H9 (cell line): ENCODE results near the gene DKKL1. TPM values are rescaled to one million over a fixed set of nuclear protein-coding genes. Genes with fewer than 3 reads are reported as not detected.
A peak's percentile ranks its signal among the peaks of the same experiment; 100 is the strongest.

Experiments
- DNase-seq: peaks from one replicate; pipeline ENCODE4 v3.0.0-alpha.2; 2017
- H2AFZ ChIP-seq: one replicate; pipeline ENCODE4 v1.6.1; 2013; ENCODE audit warnings: mild to moderate bottlenecking, low read length, control low read depth, moderate library complexity
- H2AK5ac ChIP-seq: 2 replicates; pipeline ENCODE4 v1.6.1; 2013; ENCODE audit warnings: low read length, control low read depth, mixed read lengths; ENCODE audit not compliant: insufficient read length
- H2BK120ac ChIP-seq: one replicate; pipeline ENCODE4 v1.6.1; 2013; ENCODE audit warnings: low read depth, mild to moderate bottlenecking, low read length, control low read depth, inconsistent platforms; ENCODE audit not compliant: poor library complexity, severe bottlenecking
- H2BK12ac ChIP-seq: 2 replicates; pipeline ENCODE4 v1.6.1; 2013; ENCODE audit warnings: low read length, control low read depth, mixed read lengths, low read depth; ENCODE audit not compliant: insufficient read length
- H2BK15ac ChIP-seq: 2 replicates; pipeline ENCODE4 v1.6.1; 2013; ENCODE audit warnings: low read depth, low read length, control low read depth
- H2BK20ac ChIP-seq: one replicate; pipeline ENCODE4 v1.6.1; 2013; ENCODE audit warnings: low read depth, mild to moderate bottlenecking, low read length, control low read depth, inconsistent platforms; ENCODE audit not compliant: poor library complexity, severe bottlenecking
- H2BK5ac ChIP-seq: 2 replicates; pipeline ENCODE4 v1.6.1; 2013; ENCODE audit warnings: low read length, control low read depth, mixed read lengths; ENCODE audit not compliant: insufficient read length
- H3K14ac ChIP-seq: 2 replicates; pipeline ENCODE4 v1.6.1; 2013; ENCODE audit warnings: low read length, control low read depth; ENCODE audit not compliant: insufficient read depth
- H3K18ac ChIP-seq: 2 replicates; pipeline ENCODE4 v1.6.1; 2013; ENCODE audit warnings: low read depth, mild to moderate bottlenecking, mixed read lengths, low read length, control low read depth; ENCODE audit not compliant: insufficient read length
- H3K23ac ChIP-seq: 2 replicates; pipeline ENCODE4 v1.6.1; 2013; ENCODE audit warnings: low read length, control low read depth, mixed read lengths, low read depth; ENCODE audit not compliant: insufficient read length
- H3K23me2 ChIP-seq: 2 replicates; pipeline ENCODE4 v1.6.1; 2013; ENCODE audit warnings: low read depth, mild to moderate bottlenecking, mixed read lengths, low read length, control low read depth; ENCODE audit not compliant: insufficient read length, poor library complexity, severe bottlenecking
- H3K27ac ChIP-seq: 2 replicates; pipeline ENCODE4 v1.5.1; 2013; ENCODE audit warnings: low read length, control low read depth, mixed read lengths, low read depth; ENCODE audit not compliant: insufficient read length
- H3K27me3 ChIP-seq: 2 replicates; pipeline ENCODE4 v1.6.1; 2013; ENCODE audit warnings: low read length, control low read depth, inconsistent platforms; ENCODE audit not compliant: insufficient read depth
- H3K4ac ChIP-seq: 2 replicates; pipeline ENCODE4 v1.6.1; 2013; ENCODE audit warnings: low read depth, mild to moderate bottlenecking, control low read depth, inconsistent platforms, low read length, moderate library complexity
- H3K4me1 ChIP-seq: 2 replicates; pipeline ENCODE4 v1.6.1; 2013; ENCODE audit warnings: low read length, control low read depth, inconsistent platforms; ENCODE audit not compliant: insufficient read depth
- H3K4me2 ChIP-seq: 2 replicates; pipeline ENCODE4 v1.6.1; 2013; ENCODE audit warnings: low read length, control low read depth, mixed read lengths; ENCODE audit not compliant: insufficient read length, insufficient read depth
- H3K56ac ChIP-seq: 2 replicates; pipeline ENCODE4 v1.6.1; 2013; ENCODE audit warnings: low read depth, mild to moderate bottlenecking, mixed read lengths, low read length, control low read depth; ENCODE audit not compliant: insufficient read length
- H3K79me1 ChIP-seq: 2 replicates; pipeline ENCODE4 v1.6.1; 2013; ENCODE audit warnings: low read depth, mild to moderate bottlenecking, moderate library complexity, low read length, control low read depth, inconsistent platforms; ENCODE audit not compliant: insufficient read depth, poor library complexity, severe bottlenecking
- H3K79me2 ChIP-seq: 2 replicates; pipeline ENCODE4 v1.6.1; 2013; ENCODE audit warnings: low read length, control low read depth, inconsistent platforms; ENCODE audit not compliant: insufficient read depth
- H3K9ac ChIP-seq: 2 replicates; pipeline ENCODE4 v1.6.1; 2013; ENCODE audit warnings: low read length, control low read depth, mixed read lengths; ENCODE audit not compliant: insufficient read length; ENCODE audit errors: extremely low read depth
- H3K9me3 ChIP-seq: one replicate; pipeline ENCODE4 v1.6.1; 2013; ENCODE audit warnings: low read depth, low read length, inconsistent platforms; ENCODE audit not compliant: control insufficient read depth
- H3T11ph ChIP-seq: one replicate; pipeline ENCODE4 v1.6.1; 2013; ENCODE audit warnings: mild to moderate bottlenecking, low read length, control low read depth, inconsistent platforms
- H4K20me1 ChIP-seq: one replicate; pipeline ENCODE4 v1.6.1; 2013; ENCODE audit not compliant: control insufficient read depth, insufficient read length, insufficient read depth
- H4K5ac ChIP-seq: 2 replicates; pipeline ENCODE4 v1.6.1; 2013; ENCODE audit warnings: low read depth, mild to moderate bottlenecking, mixed read lengths, low read length, control low read depth; ENCODE audit not compliant: insufficient read length
- H4K8ac ChIP-seq: replicated peaks from 2 replicates; pipeline ENCODE4 v1.6.1; 2013; ENCODE audit warnings: low read length, control low read depth, mixed read lengths, low read depth; ENCODE audit not compliant: insufficient read length
- H4K91ac ChIP-seq: 2 replicates; pipeline ENCODE4 v1.6.1; 2013; ENCODE audit warnings: low read depth, mild to moderate bottlenecking, moderate library complexity, mixed read lengths, low read length, control low read depth; ENCODE audit not compliant: insufficient read length
- H3K27ac Mint-ChIP-seq, 3 experiments: 2 replicates in 2 of 3; 3 replicates in 1 of 3; pipeline ENCODE4 v1.8.0; 2020 to 2021; ENCODE audit warnings: mixed read lengths in 3 of 3, mild to moderate bottlenecking in 1 of 3, moderate library complexity in 1 of 3
- H3K27me3 Mint-ChIP-seq: 2 replicates; pipeline ENCODE4 v1.8.0; 2021; ENCODE audit warnings: low read depth, mild to moderate bottlenecking, moderate library complexity, mixed read lengths
- H3K36me3 Mint-ChIP-seq, 3 experiments: 2 replicates in 2 of 3; 3 replicates in 1 of 3; pipeline ENCODE4 v1.8.0; 2020 to 2021; ENCODE audit warnings: low read depth in 3 of 3, mixed read lengths in 3 of 3; ENCODE audit not compliant: insufficient read depth in 1 of 3
- H3K4me1 Mint-ChIP-seq, 2 experiments: 2 replicates each; pipeline ENCODE4 v1.8.0; 2020; ENCODE audit warnings: mixed read lengths in 2 of 2
- H3K4me3 Mint-ChIP-seq, 2 experiments: 2 replicates in 1 of 2; 3 replicates in 1 of 2; pipeline ENCODE4 v1.8.0; 2020 to 2021; ENCODE audit warnings: mild to moderate bottlenecking in 2 of 2, mixed read lengths in 2 of 2, moderate library complexity in 1 of 2
- H3K9me3 Mint-ChIP-seq, 2 experiments: 2 replicates in 1 of 2; 3 replicates in 1 of 2; pipeline ENCODE4 v1.8.0; 2020; ENCODE audit warnings: mild to moderate bottlenecking in 2 of 2, mixed read lengths in 2 of 2, moderate library complexity in 1 of 2
- CTCF ChIP-seq: fragments of 200-600 bp; sonication (generic); conservative IDR thresholded peaks from 3 replicates; pipeline ENCODE4 v1.8.0; 2021; ENCODE audit warnings: antibody characterized with exemption, mild to moderate bottlenecking
- WGBS: extraction: QIAGEN DNeasy Blood & Tissue Kit; methylation state at CpG from one replicate; pipeline ENCODE4 v1.1.7; 2013; ENCODE audit warnings: missing lambda C conversion rate, low lambda C conversion rate, mixed read lengths; ENCODE audit not compliant: insufficient read length; ENCODE audit errors: extremely low coverage; 5-methylcytosine and 5-hydroxymethylcytosine counted together
- total RNA-seq: library from RNA; stranded (reverse); gene quantifications from 2 replicates; pipeline ENCODE4 v1.2.1, GENCODE V29; 2021

The DKKL1 gene
- total RNA-seq, 1 experiment from 2014 or later = 3.5 TPM

DNA sequence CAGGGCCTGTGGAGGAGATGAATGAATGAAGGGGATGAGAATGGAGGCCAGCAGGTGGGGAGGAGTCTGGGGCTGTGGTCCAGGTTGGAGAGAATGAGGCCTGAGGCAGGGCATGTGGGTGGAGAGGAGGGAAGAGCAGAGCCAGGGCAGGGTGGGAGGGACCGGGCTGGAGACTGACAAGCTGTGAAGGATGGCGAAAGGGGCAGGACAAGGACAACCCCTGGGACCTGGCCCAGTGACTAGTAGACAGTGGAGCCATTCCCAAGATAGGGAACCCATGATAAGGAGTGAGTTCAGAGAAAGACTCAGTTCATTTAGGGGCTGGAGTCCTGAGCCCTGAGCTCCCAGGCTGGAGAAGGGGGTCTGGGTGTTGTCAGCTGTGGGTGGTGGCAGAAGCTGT is 56.5 kb downstream of the DKKL1 start:
- WGBS = no CpG with 5 or more reads among the region's 2 CpGs
- Histone ChIP-seq H2BK15ac (no peak overlapping the region), H3K18ac (no peak overlapping the region), H4K20me1 (no peaks in the 10 kb centered on the region), H3K23me2 (peaks cover 13% of the 10 kb centered on the region), H2BK20ac (no peak overlapping the region), H3K27ac (no peak overlapping the region), H3K79me2 (no peaks in the 10 kb centered on the region), H2AK5ac (no peak overlapping the region), H3K9ac (no peak overlapping the region), H3K23ac (no peak overlapping the region), H3K4me1 (peaks cover 2% of the 10 kb centered on the region; the same call in 1 of the 2 replicates), H2BK12ac (no peak overlapping the region), H3K79me1 (no peaks in the 10 kb centered on the region), H4K8ac (no peak overlapping the region), H3T11ph (no peak overlapping the region), H2BK120ac (no peak overlapping the region), H4K5ac (no peak overlapping the region), H3K4ac (no peak overlapping the region), H3K4me2 (no peak overlapping the region), H3K14ac (no peak overlapping the region), H3K56ac (no peak overlapping the region), H4K91ac (no peak overlapping the region), H3K27me3 (peaks cover 25% of the 10 kb centered on the region; the same call in 1 of the 2 replicates), H2BK5ac (no peak overlapping the region), H3K9me3 (no peaks in the 10 kb centered on the region), H2AFZ (no peak overlapping the region)
- Mint-ChIP-seq H3K4me3 (peak overlapping the region in 1 of 2 experiments; percentile 16; a peak in 1 of 5 replicates), H3K36me3 (no peaks in the 10 kb centered on the region; a peak in 2 of 7 replicates), H3K27ac (peak overlapping the region; percentile 11 to 84 (median 78); a peak in 4 of 7 replicates), H3K9me3 (peaks cover 0 to 9% of the 10 kb centered on the region in 2 experiments; a peak in 2 of 5 replicates), H3K4me1 (peaks cover 57 to 75% of the 10 kb centered on the region in 2 experiments), H3K27me3 (peaks cover 54% of the 10 kb centered on the region)
- no peak for DNase-seq
- no peak for TF ChIP-seq CTCF
